ENCODE measurements around the gene HSPA12A. TPM values are rescaled to one million over a fixed set of nuclear protein-coding genes. Genes with fewer than 3 reads are reported as not detected.

HSPA12A gene
- total and polyA plus RNA-seq, 4 donors, result 2.0 to 9.8 (median 5.0) TPM

- no peak overlapping the region for H3K9ac ChIP-seq (ENCODE audit: insufficient read depth in 1 of 2, low read length in 2 of 2)
- no peak overlapping the region for H3K4me3 ChIP-seq
- H3K9me3 ChIP-seq (ENCODE audit: control insufficient read depth in 4 of 4, insufficient read depth in 3 of 4, low read length in 3 of 4), result no peaks in the 10 kb centered on the region
- TF ChIP-seq, protein P1, sequence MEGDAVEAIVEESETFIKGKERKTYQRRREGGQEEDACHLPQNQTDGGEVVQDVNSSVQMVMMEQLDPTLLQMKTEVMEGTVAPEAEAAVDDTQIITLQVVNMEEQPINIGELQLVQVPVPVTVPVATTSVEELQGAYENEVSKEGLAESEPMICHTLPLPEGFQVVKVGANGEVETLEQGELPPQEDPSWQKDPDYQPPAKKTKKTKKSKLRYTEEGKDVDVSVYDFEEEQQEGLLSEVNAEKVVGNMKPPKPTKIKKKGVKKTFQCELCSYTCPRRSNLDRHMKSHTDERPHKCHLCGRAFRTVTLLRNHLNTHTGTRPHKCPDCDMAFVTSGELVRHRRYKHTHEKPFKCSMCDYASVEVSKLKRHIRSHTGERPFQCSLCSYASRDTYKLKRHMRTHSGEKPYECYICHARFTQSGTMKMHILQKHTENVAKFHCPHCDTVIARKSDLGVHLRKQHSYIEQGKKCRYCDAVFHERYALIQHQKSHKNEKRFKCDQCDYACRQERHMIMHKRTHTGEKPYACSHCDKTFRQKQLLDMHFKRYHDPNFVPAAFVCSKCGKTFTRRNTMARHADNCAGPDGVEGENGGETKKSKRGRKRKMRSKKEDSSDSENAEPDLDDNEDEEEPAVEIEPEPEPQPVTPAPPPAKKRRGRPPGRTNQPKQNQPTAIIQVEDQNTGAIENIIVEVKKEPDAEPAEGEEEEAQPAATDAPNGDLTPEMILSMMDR (IDR thresholded peaks at IDR 0.05; ENCODE audit: control extremely low read depth, extremely low read depth), result no peak
- peaks cover 0 to 9% (median 2%) of the 10 kb centered on the region in 5 donors for H3K4me1 ChIP-seq (ENCODE audit: control insufficient read depth in 5 of 5, insufficient read depth in 5 of 5, low read length in 5 of 5)
- H3K27ac ChIP-seq (ENCODE audit: low read depth in 1 of 2, low read length in 1 of 2), result no peak overlapping the region
- no peak for ATAC-seq (ENCODE audit: insufficient read depth, low FRiP score)
- WGBS, 2 donors, result 89 to 94% methylated on average over 4 of the region's 4 CpGs
- no peak for DNase-seq
- no peaks in the 10 kb centered on the region for H3K27me3 ChIP-seq (ENCODE audit: control insufficient read depth in 3 of 3, insufficient read depth in 3 of 3, low read length in 2 of 3)
- H3K36me3 ChIP-seq (ENCODE audit: control insufficient read depth in 4 of 4, insufficient read depth in 4 of 4, low read length in 4 of 4), result no peaks in the 10 kb centered on the region
Measured at GRCh38 chr10:116752969-116753665, 10.8 kb upstream of the HSPA12A start.

- H3K9me3 ChIP-seq (ENCODE audit: control insufficient read depth in 4 of 4, insufficient read depth in 3 of 4, low read length in 3 of 4), result no peaks in the 10 kb centered on the region
- no peak overlapping the region for H3K4me3 ChIP-seq
- H3K9ac ChIP-seq (ENCODE audit: insufficient read depth in 1 of 2, low read length in 2 of 2), result no peak overlapping the region
- ATAC-seq (ENCODE audit: insufficient read depth, low FRiP score), result no peak
- TF ChIP-seq, protein P1 (IDR thresholded peaks at IDR 0.05; ENCODE audit: control extremely low read depth, extremely low read depth), result no peak
- H3K36me3 ChIP-seq (ENCODE audit: control insufficient read depth in 4 of 4, insufficient read depth in 4 of 4, low read length in 4 of 4), result no peaks in the 10 kb centered on the region
- 88 to 92% methylated on average over 1 of the region's 1 CpG for WGBS, 2 donors
- no peak overlapping the region for H3K27ac ChIP-seq (ENCODE audit: low read depth in 1 of 2, low read length in 1 of 2)
- no peaks in the 10 kb centered on the region for H3K27me3 ChIP-seq (ENCODE audit: control insufficient read depth in 3 of 3, insufficient read depth in 3 of 3, low read length in 2 of 3)
- no peak for DNase-seq
- H3K4me1 ChIP-seq (ENCODE audit: control insufficient read depth in 5 of 5, insufficient read depth in 5 of 5, low read length in 5 of 5), result peaks cover 0 to 9% (median 2%) of the 10 kb centered on the region in 5 donors
Measured at GRCh38 chr10:116752563-116752962, 10.2 kb upstream of the HSPA12A start.

- no peak overlapping the region for H3K9ac ChIP-seq (ENCODE audit: insufficient read depth in 1 of 2, low read length in 2 of 2)
- H3K36me3 ChIP-seq (ENCODE audit: control insufficient read depth in 4 of 4, insufficient read depth in 4 of 4, low read length in 4 of 4), result no peaks in the 10 kb centered on the region
- no peak for ATAC-seq (ENCODE audit: insufficient read depth, low FRiP score)
- no peak for DNase-seq
- TF ChIP-seq, protein P1 (IDR thresholded peaks at IDR 0.05; ENCODE audit: control extremely low read depth, extremely low read depth), result no peak
- no peak overlapping the region for H3K4me3 ChIP-seq
- no peaks in the 10 kb centered on the region for H3K4me1 ChIP-seq (ENCODE audit: control insufficient read depth in 5 of 5, insufficient read depth in 5 of 5, low read length in 5 of 5)
- no peak overlapping the region for H3K27ac ChIP-seq (ENCODE audit: low read depth in 1 of 2, low read length in 1 of 2)
- H3K9me3 ChIP-seq (ENCODE audit: control insufficient read depth in 4 of 4, insufficient read depth in 3 of 4, low read length in 3 of 4), result no peaks in the 10 kb centered on the region
- 100% methylated on average over 1 of the region's 1 CpG for WGBS, 2 donors
- H3K27me3 ChIP-seq (ENCODE audit: control insufficient read depth in 3 of 3, insufficient read depth in 3 of 3, low read length in 2 of 3), result peaks cover 0 to 2% (median 0%) of the 10 kb centered on the region in 3 donors
Measured at GRCh38 chr10:116748471-116748870, 6.1 kb upstream of the HSPA12A start.
